Muscle layer of duodenum (tissue), 2 donors: ENCODE measurements around the gene AGAP2.

Source experiments
- H3K27ac ChIP-seq: one replicate; pipeline ENCODE4 v1.7.0; 2013; ENCODE audit warnings: mild to moderate bottlenecking, low read length
- H3K27me3 ChIP-seq: one replicate; pipeline ENCODE4 v1.7.0; 2013; ENCODE audit warnings: low read depth, mild to moderate bottlenecking, control low read depth, low read length
- H3K36me3 ChIP-seq, 2 donors: one replicate each; pipeline ENCODE4 v1.7.0; 2013; ENCODE audit warnings: low read length in 2 of 2, control low read depth in 1 of 2, mild to moderate bottlenecking in 1 of 2; ENCODE audit not compliant: insufficient read depth in 2 of 2, control insufficient read depth in 1 of 2
- H3K4me1 ChIP-seq, 2 donors: one replicate each; pipeline ENCODE4 v1.7.0; 2013; ENCODE audit warnings: low read length in 2 of 2, mild to moderate bottlenecking in 2 of 2, control low read depth in 1 of 2, moderate library complexity in 1 of 2; ENCODE audit not compliant: insufficient read depth in 2 of 2, control insufficient read depth in 1 of 2
- H3K4me3 ChIP-seq, 2 donors: one replicate each; pipeline ENCODE4 v1.7.0; 2013; ENCODE audit warnings: low read length in 2 of 2, low read depth in 1 of 2, mild to moderate bottlenecking in 1 of 2
- H3K9me3 ChIP-seq, 2 donors: one replicate each; pipeline ENCODE4 v1.7.0; 2013; ENCODE audit warnings: low read length in 2 of 2, control low read depth in 1 of 2, mild to moderate bottlenecking in 1 of 2; ENCODE audit not compliant: control insufficient read depth in 1 of 2
- donor health status: healthy.

The AGAP2 gene

DNA sequence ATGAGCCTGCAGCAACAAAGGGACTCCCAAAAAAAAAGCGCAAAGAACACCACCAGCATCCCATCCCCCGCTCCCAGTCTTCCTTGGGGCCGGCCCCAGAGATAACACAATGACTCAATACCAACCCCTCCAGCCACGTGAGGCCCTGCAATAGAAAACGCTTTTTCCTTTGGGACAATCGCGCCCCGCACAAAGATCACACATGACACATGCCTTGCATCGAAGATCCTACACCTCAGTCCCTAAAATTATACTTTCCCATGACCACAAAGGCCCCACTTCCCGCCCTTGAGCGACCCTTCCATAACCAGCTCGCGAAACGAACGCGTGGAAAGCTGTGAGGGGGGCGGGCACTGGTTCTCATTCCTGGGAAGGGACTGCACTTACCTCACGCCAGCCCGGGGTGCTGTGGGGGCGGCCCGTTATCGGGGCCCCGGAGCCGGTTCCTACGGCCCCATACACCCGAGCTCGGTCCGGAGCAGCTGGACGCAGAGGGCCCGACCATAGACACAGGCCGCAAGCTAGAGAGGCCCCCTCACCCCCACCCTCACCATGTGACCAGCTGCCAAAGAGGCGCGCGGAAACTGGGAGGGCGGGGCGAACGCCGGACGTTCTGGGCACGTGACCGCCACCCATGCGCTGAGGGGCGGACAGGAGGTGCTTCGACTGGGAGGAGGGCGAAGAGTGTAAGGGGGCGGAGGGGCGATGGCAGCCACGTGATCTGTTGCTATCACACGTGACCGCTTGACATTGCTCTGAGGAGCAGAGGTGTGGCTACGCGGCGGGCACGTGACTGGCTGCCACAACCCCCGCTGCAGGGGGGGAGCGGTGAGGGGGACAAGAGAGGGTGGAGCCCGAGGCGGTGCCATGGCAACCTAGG is 13.5 kb upstream of the AGAP2 start, which contains the start of gene CDK4:
TSS of gene CDK4 (minus strand) at position 523 of the 880 bp plus-strand sequence. CDS start 593 bp downstream, outside the sequence.
- peaks cover 12 to 32% of the 10 kb centered on the region in 2 donors for H3K36me3 ChIP-seq
- no peaks in the 10 kb centered on the region for H3K9me3 ChIP-seq
- H3K27me3 ChIP-seq, result no peaks in the 10 kb centered on the region
- peak within 1 kb of the TSS; percentile 90 for H3K27ac ChIP-seq
- H3K4me3 ChIP-seq, result peak within 1 kb of the TSS; percentile 83 to 91
- H3K4me1 ChIP-seq, result peaks cover 16 to 38% of the 10 kb centered on the region in 2 donors

GRCh38 chr12:57751432-57751787 is 12.9 kb upstream of the AGAP2 start:
- H3K27me3 ChIP-seq, result no peaks in the 10 kb centered on the region
- peak overlapping the region; percentile 83 to 91 for H3K4me3 ChIP-seq
- peak overlapping the region; percentile 90 for H3K27ac ChIP-seq
- H3K36me3 ChIP-seq, result peaks cover 19 to 38% of the 10 kb centered on the region in 2 donors
- no peaks in the 10 kb centered on the region for H3K9me3 ChIP-seq
- peaks cover 16 to 32% of the 10 kb centered on the region in 2 donors for H3K4me1 ChIP-seq

GRCh38 chr12:57750561-57751431 is 12.3 kb upstream of the AGAP2 start:
- H3K9me3 ChIP-seq, result no peaks in the 10 kb centered on the region
- H3K36me3 ChIP-seq, result peaks cover 19 to 39% of the 10 kb centered on the region in 2 donors
- H3K4me3 ChIP-seq, result peak overlapping the region; percentile 83 to 91
- peak overlapping the region; percentile 90 for H3K27ac ChIP-seq
- peaks cover 21 to 29% of the 10 kb centered on the region in 2 donors for H3K4me1 ChIP-seq
- no peaks in the 10 kb centered on the region for H3K27me3 ChIP-seq

DNA sequence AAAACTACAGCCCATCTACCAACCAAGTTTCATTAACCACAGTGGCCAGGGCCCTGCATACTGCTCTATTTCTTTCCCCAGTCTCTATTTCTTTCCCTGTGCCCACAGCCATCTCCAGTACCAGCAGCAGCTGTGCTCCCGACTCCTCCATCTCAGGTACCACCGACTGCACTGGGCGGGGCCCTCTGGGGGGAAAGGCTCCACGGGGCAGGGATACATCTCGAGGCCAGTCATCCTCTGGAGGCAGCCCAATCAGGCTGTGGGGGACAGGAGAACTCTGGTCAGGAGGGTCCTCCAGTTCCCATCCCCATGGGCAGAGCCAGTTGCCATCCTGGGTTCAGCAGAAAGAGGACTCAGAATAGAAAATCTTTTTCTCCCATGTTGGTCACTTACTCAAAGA is 10.5 kb upstream of the AGAP2 start:
- Histone ChIP-seq H3K27ac (no peak overlapping the region), H3K4me1 (peaks cover 22 to 25% of the 10 kb centered on the region in 2 donors), H3K4me3 (no peak overlapping the region), H3K27me3 (no peaks in the 10 kb centered on the region), H3K36me3 (peaks cover 19 to 39% of the 10 kb centered on the region in 2 donors), H3K9me3 (no peaks in the 10 kb centered on the region)

- peaks cover 5% of the 10 kb centered on the region for H3K27me3 ChIP-seq
- no peaks in the 10 kb centered on the region for H3K9me3 ChIP-seq
- H3K36me3 ChIP-seq, result peaks cover 19 to 36% of the 10 kb centered on the region in 2 donors
- H3K4me1 ChIP-seq, result peaks cover 12 to 13% of the 10 kb centered on the region in 2 donors
- no peak overlapping the region for H3K27ac ChIP-seq
- H3K4me3 ChIP-seq, result peak overlapping the region; percentile 80 to 88
Observed at GRCh38 chr12:57746025-57746424, 7.5 kb upstream of the AGAP2 start.

DNA sequence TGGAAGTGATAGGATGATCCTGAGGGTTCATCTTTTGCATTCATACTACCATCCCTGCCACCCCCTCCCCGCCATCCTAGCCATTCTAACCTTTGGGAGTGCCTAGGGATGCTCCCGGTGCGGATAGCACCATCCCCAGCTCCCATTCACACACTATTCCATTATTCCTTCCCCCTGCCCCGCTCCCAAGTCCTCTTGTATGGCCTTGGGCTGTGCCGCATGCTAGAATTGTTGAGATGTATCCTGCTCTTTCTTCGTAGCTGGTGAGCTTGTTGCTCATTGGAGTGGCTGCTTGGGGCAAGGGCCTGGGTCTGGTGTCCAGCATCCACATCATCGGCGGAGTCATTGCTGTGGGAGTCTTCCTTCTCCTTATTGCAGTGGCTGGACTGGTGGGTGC is 6.9 kb upstream of the AGAP2 start:
- Histone ChIP-seq H3K9me3 (no peaks in the 10 kb centered on the region), H3K4me3 (peak overlapping the region; percentile 80 to 88), H3K27ac (peak overlapping the region; percentile 98), H3K36me3 (peaks cover 19 to 33% of the 10 kb centered on the region in 2 donors), H3K4me1 (peaks cover 7 to 11% of the 10 kb centered on the region in 2 donors), H3K27me3 (peaks cover 5% of the 10 kb centered on the region)

- no peaks in the 10 kb centered on the region for H3K9me3 ChIP-seq
Observed at GRCh38 chr12:57744777-57745484, 6.4 kb upstream of the AGAP2 start, which contains the start of gene TSPAN31. Gene TSPAN31 (plus strand): TSS chr12:57745039. CDS start chr12:57745155, 116 bp downstream.

GRCh38 chr12:57744194-57744776 is 5.7 kb upstream of the AGAP2 start:
- H3K27me3 ChIP-seq, result peaks cover 10% of the 10 kb centered on the region
- peaks cover 9 to 11% of the 10 kb centered on the region in 2 donors for H3K4me1 ChIP-seq
- H3K9me3 ChIP-seq, result no peaks in the 10 kb centered on the region
- peak overlapping the region; percentile 98 for H3K27ac ChIP-seq
- H3K4me3 ChIP-seq, result peak overlapping the region; percentile 80 to 88
- H3K36me3 ChIP-seq, result peaks cover 17 to 28% of the 10 kb centered on the region in 2 donors

More at GRCh38 chr12:57744777-57745484, 6.4 kb upstream of the AGAP2 start, which contains the start of gene TSPAN31:
- peak within 1 kb of the TSS; percentile 80 to 88 for H3K4me3 ChIP-seq
- peaks cover 5% of the 10 kb centered on the region for H3K27me3 ChIP-seq
- H3K36me3 ChIP-seq, result peaks cover 19 to 28% of the 10 kb centered on the region in 2 donors
- peaks cover 7 to 11% of the 10 kb centered on the region in 2 donors for H3K4me1 ChIP-seq
- H3K27ac ChIP-seq, result peak within 1 kb of the TSS; percentile 98

- no peak overlapping the region for H3K4me3 ChIP-seq
- H3K4me1 ChIP-seq, result peaks cover 11 to 14% of the 10 kb centered on the region in 2 donors
- no peak overlapping the region for H3K27ac ChIP-seq
- no peaks in the 10 kb centered on the region for H3K9me3 ChIP-seq
- peaks cover 12 to 23% of the 10 kb centered on the region in 2 donors for H3K36me3 ChIP-seq
- H3K27me3 ChIP-seq, result peaks cover 15% of the 10 kb centered on the region
Observed at GRCh38 chr12:57743769-57744168, 5.2 kb upstream of the AGAP2 start.
